ENCODE results near the gene CCDC6. TPM values are rescaled to one million over a fixed set of nuclear protein-coding genes. Genes with fewer than 3 reads are reported as not detected.
A peak's percentile ranks its signal among the peaks of the same experiment; 100 is the strongest.

Gene CCDC6
- polyA plus RNA-seq, 3 donors, result 4.2 to 13.5 (median 6.2) TPM

GRCh38 chr10:59854571-59854970 is 51.8 kb downstream of the CCDC6 start:
- Mint-ChIP-seq H3K27me3 (ENCODE audit: low read depth in 3 of 3) (no peaks in the 10 kb centered on the region), H3K4me1 (peaks cover 17% of the 10 kb centered on the region), H3K9me3 (peaks cover 0 to 5% (median 4%) of the 10 kb centered on the region in 7 donors), H3K27ac (no peak overlapping the region), H3K36me3 (peaks cover 26 to 27% of the 10 kb centered on the region in 2 donors), H3K4me3 (no peak overlapping the region)
- H3K27me3 ChIP-seq (ENCODE audit: control insufficient read depth in 2 of 2, insufficient read depth in 2 of 2, low read length in 2 of 2), result no peaks in the 10 kb centered on the region
- no peak overlapping the region for H3K27ac ChIP-seq (ENCODE audit: low read depth in 1 of 2, low read length in 2 of 2)
- intact Hi-C loops (cut with micrococcal nuclease), result no loop called here
- H3K9me3 ChIP-seq (replicated peaks in 1 of 2; ENCODE audit: control insufficient read depth in 1 of 2, insufficient read depth in 1 of 2, low read length in 2 of 2), result no peaks in the 10 kb centered on the region
- H2AFZ ChIP-seq (ENCODE audit: insufficient read depth, low read depth, low read length, poor library complexity, severe bottlenecking), result no peak overlapping the region
- no peak overlapping the region for H3K4me3 ChIP-seq (replicated peaks in 1 of 3; ENCODE audit: low read depth in 2 of 3, low read length in 3 of 3)
- whole genome bisulfite sequencing (ENCODE audit: insufficient coverage), result 100% methylated on average over 3 of the region's 4 CpGs
- H3K4me1 ChIP-seq (ENCODE audit: control insufficient read depth in 1 of 2, insufficient read depth in 2 of 2, low read length in 2 of 2), result peaks cover 0 to 4% of the 10 kb centered on the region in 2 donors
- TF ChIP-seq CTCF (IDR thresholded peaks at IDR 0.05), result no peak
- H3K79me2 ChIP-seq (ENCODE audit: insufficient read depth, low read length), result peaks cover 47% of the 10 kb centered on the region
- DNase-seq, result no peak
- H3K4me2 ChIP-seq (replicated peaks; ENCODE audit: extremely low read depth, low read length, poor library complexity, severe bottlenecking), result no peak overlapping the region
- peaks cover 73% of the 10 kb centered on the region for H4K20me1 ChIP-seq (ENCODE audit: insufficient read depth, low read length)
- H3K36me3 ChIP-seq (replicated peaks in 1 of 2; ENCODE audit: control insufficient read depth in 1 of 2, insufficient read depth in 2 of 2, low read length in 2 of 2), result peaks cover 11 to 30% of the 10 kb centered on the region in 2 donors
- H3K9ac ChIP-seq (ENCODE audit: insufficient read depth, low read length, poor library complexity, severe bottlenecking), result no peak overlapping the region

- Histone ChIP-seq H3K4me1 (ENCODE audit: control insufficient read depth in 1 of 2, insufficient read depth in 2 of 2, low read length in 2 of 2) (peaks cover 0 to 4% of the 10 kb centered on the region in 2 donors), H3K4me2 (replicated peaks; ENCODE audit: extremely low read depth, low read length, poor library complexity, severe bottlenecking) (no peak overlapping the region), H3K27ac (ENCODE audit: low read depth in 1 of 2, low read length in 2 of 2) (peak overlapping the region in 1 of 2 donors; percentile 23), H3K4me3 (replicated peaks in 1 of 3; ENCODE audit: low read depth in 2 of 3, low read length in 3 of 3) (no peak overlapping the region), H4K20me1 (ENCODE audit: insufficient read depth, low read length) (peaks cover 55% of the 10 kb centered on the region), H3K79me2 (ENCODE audit: insufficient read depth, low read length) (peaks cover 35% of the 10 kb centered on the region), H3K27me3 (ENCODE audit: control insufficient read depth in 2 of 2, insufficient read depth in 2 of 2, low read length in 2 of 2) (no peaks in the 10 kb centered on the region), H2AFZ (ENCODE audit: insufficient read depth, low read depth, low read length, poor library complexity, severe bottlenecking) (no peak overlapping the region), H3K36me3 (replicated peaks in 1 of 2; ENCODE audit: control insufficient read depth in 1 of 2, insufficient read depth in 2 of 2, low read length in 2 of 2) (peaks cover 25 to 49% of the 10 kb centered on the region in 2 donors), H3K9me3 (replicated peaks in 1 of 2; ENCODE audit: control insufficient read depth in 1 of 2, insufficient read depth in 1 of 2, low read length in 2 of 2) (no peaks in the 10 kb centered on the region), H3K9ac (ENCODE audit: insufficient read depth, low read length, poor library complexity, severe bottlenecking) (no peak overlapping the region)
- H3K4me3 Mint-ChIP-seq, result no peak overlapping the region
- H3K27me3 Mint-ChIP-seq (ENCODE audit: low read depth in 3 of 3), result no peaks in the 10 kb centered on the region
- intact Hi-C loops (cut with micrococcal nuclease), result no loop called here
- peaks cover 37 to 42% of the 10 kb centered on the region in 2 donors for H3K36me3 Mint-ChIP-seq
- TF ChIP-seq CTCF (IDR thresholded peaks at IDR 0.05), result no peak
- WGBS (ENCODE audit: insufficient coverage), result no CpG with 5 or more reads among the region's 1 CpG
- H3K27ac Mint-ChIP-seq, result no peak overlapping the region
- H3K9me3 Mint-ChIP-seq, result peaks cover 0 to 5% (median 4%) of the 10 kb centered on the region in 7 donors
- DNase-seq, result no peak
- peaks cover 17% of the 10 kb centered on the region for H3K4me1 Mint-ChIP-seq
Observed at GRCh38 chr10:59852670-59853069, 53.7 kb downstream of the CCDC6 start.
